Smooth muscle cell (in vitro differentiated cells): ENCODE results near the gene EFL1. TPM values are rescaled to one million over a fixed set of nuclear protein-coding genes. Genes with fewer than 3 reads are reported as not detected.

ENCODE experiments used
- DNase-seq: peaks from one replicate; lab custom pipeline; 2025; ENCODE audit not compliant: unreplicated experiment; lab: John Stamatoyannopoulos, UW
- H2AFZ ChIP-seq: fragments of 200-600 bp; sonication (generic); 2 replicates; pipeline ENCODE4 v1.6.0; 2016; ENCODE audit warnings: antibody characterized with exemption, low read depth, mild to moderate bottlenecking
- H3F3A ChIP-seq: fragments of 200-600 bp; sonication (generic); 2 replicates; pipeline ENCODE4 v1.6.0; 2017; ENCODE audit warnings: antibody characterized with exemption, low read depth
- H3K27ac ChIP-seq: fragments of 200-600 bp; sonication (generic); 2 replicates; pipeline ENCODE4 v1.5.1; 2016; ENCODE audit warnings: low read depth, mild to moderate bottlenecking
- H3K27me3 ChIP-seq: fragments of 200-600 bp; sonication (generic); 2 replicates; pipeline ENCODE4 v1.6.1; 2016; ENCODE audit warnings: low read depth, mild to moderate bottlenecking
- H3K36me3 ChIP-seq: fragments of 200-600 bp; sonication (generic); 2 replicates; pipeline ENCODE4 v1.5.1; 2016; ENCODE audit warnings: low read depth
- H3K4me1 ChIP-seq: fragments of 200-600 bp; sonication (generic); 2 replicates; pipeline ENCODE4 v1.5.1; 2016; ENCODE audit warnings: low read depth
- H3K4me2 ChIP-seq: fragments of 200-600 bp; sonication (generic); 2 replicates; pipeline ENCODE4 v1.6.0; 2016; ENCODE audit warnings: mild to moderate bottlenecking
- H3K4me3 ChIP-seq: fragments of 200-600 bp; sonication (generic); 2 replicates; pipeline ENCODE4 v1.5.1; 2016; ENCODE audit warnings: mild to moderate bottlenecking
- H3K79me2 ChIP-seq: fragments of 200-600 bp; sonication (generic); 2 replicates; pipeline ENCODE4 v1.6.0; 2016; ENCODE audit warnings: low read depth, mild to moderate bottlenecking
- H3K9ac ChIP-seq: fragments of 200-600 bp; sonication (generic); 2 replicates; pipeline ENCODE4 v1.6.0; 2016; ENCODE audit warnings: low read depth
- H3K9me3 ChIP-seq: fragments of 200-600 bp; sonication (generic); replicated peaks from 2 replicates; pipeline ENCODE4 v1.5.1; 2016; ENCODE audit warnings: low read depth
- H4K20me1 ChIP-seq: fragments of 200-600 bp; sonication (generic); 2 replicates; pipeline ENCODE4 v1.6.0; 2016; ENCODE audit warnings: low read depth
- CTCF ChIP-seq: fragments of 200-600 bp; sonication (generic); IDR thresholded peaks from 2 replicates; pipeline ENCODE4 v1.5.1; 2017; ENCODE audit warnings: borderline replicate concordance, mild to moderate bottlenecking, antibody characterized with exemption; ENCODE audit not compliant: insufficient read depth, poor library complexity, severe bottlenecking
- WGBS: methylation state at CpG from one replicate; pipeline ENCODE4 v1.1.7; 2016; ENCODE audit warnings: low lambda C conversion rate; 5-methylcytosine and 5-hydroxymethylcytosine counted together
- polyA plus RNA-seq: library from polyadenylated mRNA; unstranded; fragments of >200 nt; fragmentation: Nextera tagmentation; extraction: Ambion mirVana; gene quantifications from 2 replicates; pipeline ENCODE4 v1.2.1, GENCODE V29; 2016
- total RNA-seq: library from RNA; depleted of rRNA; stranded (reverse); fragments of >200 nt; gene quantifications from 2 replicates; pipeline ENCODE4 v1.2.3, GENCODE V29; 2014

The EFL1 gene
- total and polyA plus RNA-seq, 2 experiments from 2014 or later: 4.5 to 12.8 TPM

GRCh38 chr15:82184355-82184754, 78.2 kb downstream of the EFL1 start:
- no peak overlapping the region for H3K4me3 ChIP-seq
- no peak overlapping the region for H3K27ac ChIP-seq

GRCh38 chr15:82183121-82184031, 79.2 kb downstream of the EFL1 start:
- TF ChIP-seq CTCF: no peak

More at GRCh38 chr15:82184355-82184754, 78.2 kb downstream of the EFL1 start:
- Histone ChIP-seq H3K4me2 (no peak overlapping the region), H3K36me3 (no peaks in the 10 kb centered on the region), H3K9ac (no peak overlapping the region), H2AFZ (no peak overlapping the region), H3K4me1 (no peaks in the 10 kb centered on the region), H4K20me1 (no peaks in the 10 kb centered on the region), H3K79me2 (no peaks in the 10 kb centered on the region), H3F3A (no peaks in the 10 kb centered on the region), H3K27me3 (no peaks in the 10 kb centered on the region), H3K9me3 (no peaks in the 10 kb centered on the region)
- no peak for TF ChIP-seq CTCF
- DNase-seq: no peak
- 84% methylated on average over 1 of the region's 1 CpG for WGBS

GRCh38 chr15:82181371-82181770, 81.2 kb downstream of the EFL1 start:
- H4K20me1 ChIP-seq: no peaks in the 10 kb centered on the region
- H3K27ac ChIP-seq: no peak overlapping the region
- no peaks in the 10 kb centered on the region for H3K9me3 ChIP-seq
- H3K36me3 ChIP-seq: no peaks in the 10 kb centered on the region
- H3K9ac ChIP-seq: no peak overlapping the region
- 87% methylated on average over 2 of the region's 2 CpGs for WGBS
- H3K79me2 ChIP-seq: no peaks in the 10 kb centered on the region
- H3K4me3 ChIP-seq: no peak overlapping the region
- peaks cover 6% of the 10 kb centered on the region for H3F3A ChIP-seq
- no peak overlapping the region for H3K4me2 ChIP-seq
- H3K4me1 ChIP-seq: no peaks in the 10 kb centered on the region
- H2AFZ ChIP-seq: no peak overlapping the region
- no peaks in the 10 kb centered on the region for H3K27me3 ChIP-seq
- DNase-seq: no peak
- TF ChIP-seq CTCF: no peak

More at GRCh38 chr15:82183121-82184031, 79.2 kb downstream of the EFL1 start:
- H3K4me1 ChIP-seq: no peaks in the 10 kb centered on the region
- H3K79me2 ChIP-seq: no peaks in the 10 kb centered on the region
- 92% methylated on average over 2 of the region's 2 CpGs for WGBS
- no peaks in the 10 kb centered on the region for H4K20me1 ChIP-seq
- no peak overlapping the region for H2AFZ ChIP-seq
- no peaks in the 10 kb centered on the region for H3K36me3 ChIP-seq
- DNase-seq: no peak
- no peak overlapping the region for H3K4me3 ChIP-seq
- peaks cover 4% of the 10 kb centered on the region for H3F3A ChIP-seq
- no peaks in the 10 kb centered on the region for H3K9me3 ChIP-seq
- no peak overlapping the region for H3K27ac ChIP-seq
- no peak overlapping the region for H3K9ac ChIP-seq
- no peaks in the 10 kb centered on the region for H3K27me3 ChIP-seq
- H3K4me2 ChIP-seq: no peak overlapping the region

- peak overlapping the region; percentile 68 for H3K4me2 ChIP-seq
- WGBS: 23% methylated on average over 2 of the region's 2 CpGs
- peak overlapping the region; percentile 57 for H3K9ac ChIP-seq
Observed at GRCh38 chr15:82178061-82178460, 84.5 kb downstream of the EFL1 start.

More at GRCh38 chr15:82178061-82178460, 84.5 kb downstream of the EFL1 start:
- Histone ChIP-seq H3K27me3 (no peaks in the 10 kb centered on the region), H3K4me3 (no peak overlapping the region), H2AFZ (no peak overlapping the region), H4K20me1 (no peaks in the 10 kb centered on the region), H3K4me1 (no peaks in the 10 kb centered on the region), H3K36me3 (no peaks in the 10 kb centered on the region), H3K9me3 (no peaks in the 10 kb centered on the region), H3K27ac (peak overlapping the region; percentile 88), H3K79me2 (no peaks in the 10 kb centered on the region), H3F3A (peaks cover 6% of the 10 kb centered on the region)
- DNase-seq: no peak
- TF ChIP-seq CTCF: no peak
